Limb (tissue), 2 donors: Measurements from ENCODE around the gene TANC1.
A peak's percentile ranks its signal among the peaks of the same experiment; 100 is the strongest.

ENCODE experiments used
- DNase-seq, 2 donors: peaks; one replicate each; pipeline ENCODE4 v3.0.0-alpha.2; 2016; ENCODE audit errors: extremely low spot score in 2 of 2

Gene TANC1

DNA sequence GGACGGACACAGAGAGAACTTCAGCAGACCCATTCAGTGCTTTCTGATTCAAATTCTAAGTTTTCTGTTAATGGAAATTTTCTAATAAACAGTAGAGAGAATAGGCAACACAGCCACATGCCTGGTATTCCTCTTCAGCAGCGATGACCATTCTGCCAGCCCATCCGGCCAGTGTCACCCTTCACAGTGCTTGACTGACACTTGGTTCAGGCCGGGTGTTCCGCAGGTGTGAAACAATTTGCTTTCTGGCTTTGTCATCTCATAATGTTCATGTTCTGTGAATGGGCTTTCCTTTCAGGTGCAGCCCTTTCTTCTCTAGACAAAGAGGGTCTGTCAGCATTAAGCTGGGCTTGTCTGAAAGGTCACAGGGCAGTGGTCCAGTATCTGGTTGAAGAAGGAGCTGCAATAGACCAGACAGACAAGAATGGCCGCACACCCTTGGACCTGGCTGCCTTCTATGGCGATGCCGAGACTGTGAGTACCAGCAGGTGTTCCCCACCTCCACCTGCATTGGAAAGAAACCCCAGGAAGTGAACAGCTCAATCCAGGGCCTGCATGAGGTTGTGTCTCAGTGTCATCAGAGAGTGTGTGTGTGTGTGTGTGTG is 251.1 kb downstream of the TANC1 start:
- no peak for DNase-seq

DNA sequence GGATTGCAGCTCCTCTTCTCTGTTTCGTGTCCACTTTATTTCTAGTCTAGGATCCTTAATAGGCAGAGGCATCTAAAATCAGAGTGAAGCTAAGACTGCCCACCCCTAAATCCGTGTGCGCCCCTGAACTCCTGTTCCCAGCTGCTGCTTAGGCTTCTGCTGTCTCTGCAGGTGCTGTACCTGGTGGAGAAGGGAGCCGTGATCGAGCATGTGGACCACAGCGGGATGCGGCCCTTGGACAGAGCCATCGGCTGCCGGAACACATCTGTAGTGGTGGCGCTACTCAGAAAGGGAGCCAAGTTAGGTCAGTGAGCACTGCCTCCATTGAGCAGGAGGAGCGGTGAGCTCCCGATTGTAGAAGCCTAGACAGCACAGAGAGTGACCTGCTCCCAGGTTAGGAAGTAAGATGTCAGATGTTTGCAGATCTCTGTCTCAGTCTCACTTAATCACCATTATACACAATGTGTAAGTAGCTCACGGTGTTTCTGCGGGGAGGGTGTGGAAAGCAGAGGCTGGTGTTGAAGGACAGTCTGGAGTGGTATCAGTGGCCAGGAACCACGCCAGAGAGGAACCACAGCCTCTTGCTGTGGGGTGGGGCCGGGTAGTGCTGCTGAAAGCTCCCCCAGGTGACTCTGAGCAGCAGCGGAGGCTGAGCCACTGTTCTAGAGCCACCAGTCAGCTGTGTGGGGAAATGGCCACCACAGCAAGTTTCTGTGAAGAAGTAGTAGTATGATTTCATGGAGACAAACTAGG is 255.8 kb downstream of the TANC1 start:
- no peak for DNase-seq

DNA sequence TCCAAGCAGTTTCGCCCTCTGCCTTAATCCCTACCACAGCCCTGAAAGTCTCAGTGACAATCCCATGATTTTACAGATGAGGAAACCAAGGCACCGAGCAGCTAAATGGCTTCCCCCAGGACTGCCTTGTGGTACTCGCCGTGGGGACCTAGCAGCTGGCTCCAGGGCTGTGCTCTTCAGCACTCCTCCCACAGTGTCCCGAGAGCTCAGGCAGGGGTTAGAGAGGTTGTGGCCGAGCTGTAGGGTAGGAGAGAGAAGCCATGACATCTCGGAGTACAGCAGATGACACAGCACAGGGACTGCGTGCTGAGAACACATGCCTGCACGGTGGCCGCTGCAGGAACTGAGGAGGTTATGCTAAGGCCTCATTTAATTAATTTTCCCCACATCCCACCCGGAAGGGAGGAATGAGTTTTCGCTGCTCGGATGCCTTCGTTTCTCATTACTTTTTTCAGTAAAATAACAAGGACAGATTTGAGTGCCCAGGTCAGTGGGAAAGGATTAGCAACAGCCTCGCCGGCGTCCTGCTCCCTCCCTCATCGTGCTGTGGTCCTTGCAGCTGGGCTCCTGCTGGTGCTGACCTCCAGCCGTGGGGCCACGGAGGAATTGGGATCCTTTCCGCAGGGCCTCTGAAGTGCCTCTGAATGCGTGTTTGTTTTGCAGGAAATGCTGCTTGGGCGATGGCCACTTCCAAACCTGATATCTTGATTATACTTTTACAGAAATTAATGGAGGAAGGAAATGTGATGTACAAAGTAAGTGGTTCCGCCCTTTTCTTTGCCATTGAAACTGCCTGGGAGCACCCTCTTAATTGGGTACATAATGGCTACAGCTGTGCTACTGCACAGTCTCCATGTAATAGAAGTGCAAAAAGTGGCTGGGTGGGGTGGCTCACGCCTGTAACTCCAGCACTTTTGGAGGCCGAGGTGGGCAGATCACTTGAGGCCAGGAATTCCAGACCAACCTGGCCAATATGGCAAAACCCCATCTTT is 256.9 kb downstream of the TANC1 start:
- DNase-seq, result no peak

DNA sequence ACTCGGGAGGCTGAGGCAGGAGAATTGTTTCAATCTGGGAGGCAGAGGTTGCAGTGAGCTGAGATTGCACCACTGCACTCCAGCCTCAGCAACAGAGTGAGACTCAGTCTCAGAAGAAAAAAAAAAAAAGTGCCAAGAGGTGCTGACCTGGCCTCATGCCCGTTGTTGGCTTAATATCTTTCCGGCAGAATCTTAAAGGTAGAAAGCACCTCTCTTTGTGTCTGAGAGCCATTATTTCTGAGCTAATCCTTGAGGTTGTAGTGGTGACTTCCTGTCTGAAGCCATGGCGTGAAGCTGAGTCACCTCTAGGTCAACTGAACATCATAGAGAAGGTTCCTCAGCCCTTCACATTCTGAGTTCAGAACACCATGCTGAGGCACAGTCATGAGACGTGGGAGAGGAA is 257.6 kb downstream of the TANC1 start:
- no peak for DNase-seq

DNA sequence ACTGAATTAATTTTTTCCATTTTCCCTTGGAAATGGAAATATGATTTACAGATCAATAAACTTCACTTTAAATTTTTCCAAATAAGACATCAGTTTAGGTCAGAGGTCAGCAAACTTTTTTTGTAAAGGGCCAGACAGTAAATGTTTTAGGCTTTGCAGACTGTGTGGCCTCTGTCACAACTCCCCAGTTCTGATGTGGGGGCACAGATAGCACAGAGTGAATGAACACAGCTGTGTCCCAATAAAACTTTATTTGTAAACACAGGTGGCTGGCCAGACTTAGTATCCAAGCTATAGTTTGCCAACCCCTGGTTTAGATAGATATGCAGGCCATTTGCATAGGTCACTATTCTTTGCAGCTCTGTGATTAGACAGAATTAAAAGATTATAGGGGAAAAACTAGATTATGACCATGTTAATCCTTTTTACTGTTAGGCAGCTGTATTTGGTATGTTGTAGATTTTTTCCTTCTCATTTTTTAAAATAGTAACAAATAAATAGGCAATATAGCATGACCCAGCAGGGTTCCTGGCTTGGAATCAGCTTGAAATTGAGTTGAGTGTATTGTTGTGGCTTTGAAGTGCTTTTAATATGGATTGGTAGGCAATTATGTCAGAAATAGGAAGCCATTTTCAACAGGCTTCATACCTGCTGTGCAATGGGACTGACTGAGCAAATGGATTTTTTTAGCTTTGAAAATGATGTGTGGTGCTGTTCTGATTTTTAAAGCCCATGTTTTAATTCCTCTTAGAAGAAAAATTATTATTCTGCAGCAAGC is 258.4 kb downstream of the TANC1 start:
- DNase-seq, result no peak

DNA sequence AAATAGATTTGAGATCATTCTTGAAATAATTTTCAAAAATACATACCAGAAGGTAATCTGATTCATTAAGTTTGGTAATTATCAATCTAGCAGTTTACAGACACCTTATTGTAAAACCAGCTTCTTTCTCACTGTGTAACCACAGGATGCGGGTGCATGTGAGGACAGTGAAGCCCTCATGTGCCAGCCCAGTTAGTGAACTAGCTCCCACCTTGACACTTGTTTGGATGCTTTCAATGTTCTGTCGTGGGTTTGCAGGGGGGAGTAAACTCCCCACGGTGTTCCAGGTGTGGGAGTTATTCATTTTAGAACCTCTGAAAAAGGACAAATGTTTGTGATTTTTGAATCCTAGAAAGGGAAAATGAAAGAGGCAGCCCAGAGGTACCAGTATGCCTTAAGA is 259.0 kb downstream of the TANC1 start:
- DNase-seq, result no peak

DNA sequence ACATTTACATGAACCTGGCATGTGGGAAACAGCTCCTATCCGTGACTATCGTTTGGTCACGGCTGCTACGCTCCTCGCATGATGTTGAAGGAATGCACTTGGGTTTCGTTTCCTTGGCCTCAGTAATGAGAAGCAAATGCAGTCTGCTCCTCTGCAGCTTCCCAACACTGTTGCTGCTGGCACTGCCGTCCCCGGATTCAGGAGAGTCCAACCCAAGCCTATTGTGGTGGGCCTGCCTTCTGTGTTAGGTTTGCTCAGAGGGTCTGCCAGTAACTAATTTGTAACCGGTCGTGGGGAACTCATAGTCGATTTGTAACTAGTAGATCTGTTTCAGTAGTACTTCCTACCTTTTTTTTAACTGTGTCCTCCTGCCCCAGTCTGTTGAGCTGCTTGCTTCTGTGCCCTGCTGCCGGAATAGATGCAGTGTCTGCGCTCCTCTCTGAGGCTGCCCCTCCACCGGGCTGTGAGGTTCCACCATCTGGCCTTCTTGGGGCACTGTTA is 259.7 kb downstream of the TANC1 start:
- peak; percentile 51 to 52 for DNase-seq

DNA sequence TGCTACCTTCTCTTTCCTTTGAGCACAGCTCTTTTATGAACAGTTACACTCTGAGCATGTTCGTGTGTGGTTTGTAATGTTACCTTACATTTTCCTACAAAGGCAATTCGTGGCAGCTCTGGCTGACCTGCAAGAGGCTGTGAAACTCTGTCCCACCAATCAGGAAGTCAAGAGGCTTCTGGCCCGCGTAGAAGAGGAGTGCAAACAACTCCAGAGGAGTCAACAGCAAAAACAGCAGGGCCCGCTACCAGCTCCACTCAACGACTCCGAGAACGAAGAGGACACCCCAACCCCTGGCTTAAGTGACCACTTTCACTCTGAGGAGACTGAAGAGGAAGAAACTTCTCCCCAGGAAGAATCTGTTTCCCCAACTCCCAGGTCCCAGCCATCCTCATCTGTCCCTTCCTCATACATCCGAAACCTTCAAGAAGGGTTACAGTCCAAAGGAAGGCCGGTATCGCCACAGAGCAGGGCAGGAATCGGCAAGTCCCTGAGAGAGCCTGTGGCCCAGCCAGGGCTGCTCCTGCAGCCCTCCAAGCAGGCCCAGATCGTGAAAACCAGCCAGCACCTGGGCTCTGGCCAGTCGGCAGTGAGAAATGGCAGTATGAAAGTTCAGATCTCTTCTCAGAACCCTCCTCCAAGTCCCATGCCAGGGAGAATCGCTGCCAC is 261.2 kb downstream of the TANC1 start:
- no peak for DNase-seq

DNA sequence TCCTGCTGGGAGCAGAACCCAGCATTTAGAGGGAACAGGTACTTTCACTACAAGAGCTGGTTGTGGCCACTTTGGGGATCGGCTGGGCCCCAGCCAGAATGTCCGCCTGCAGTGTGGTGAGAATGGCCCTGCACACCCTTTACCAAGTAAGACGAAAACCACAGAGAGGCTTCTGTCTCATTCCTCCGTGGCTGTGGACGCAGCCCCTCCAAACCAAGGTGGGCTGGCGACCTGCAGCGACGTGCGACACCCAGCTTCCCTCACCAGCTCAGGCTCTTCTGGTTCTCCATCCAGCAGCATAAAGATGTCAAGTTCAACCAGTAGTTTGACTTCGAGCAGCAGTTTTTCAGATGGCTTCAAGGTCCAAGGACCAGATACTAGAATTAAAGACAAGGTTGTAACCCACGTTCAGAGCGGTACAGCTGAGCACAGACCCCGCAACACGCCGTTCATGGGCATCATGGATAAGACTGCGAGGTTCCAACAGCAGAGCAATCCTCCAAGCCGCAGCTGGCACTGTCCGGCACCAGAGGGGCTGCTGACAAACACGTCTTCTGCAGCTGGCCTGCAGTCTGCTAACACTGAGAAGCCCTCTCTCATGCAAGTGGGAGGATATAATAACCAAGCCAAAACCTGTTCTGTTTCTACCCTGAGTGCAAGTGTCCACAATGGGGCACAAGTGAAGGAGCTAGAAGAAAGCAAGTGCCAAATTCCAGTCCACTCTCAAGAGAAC is 261.9 kb downstream of the TANC1 start:
- no peak for DNase-seq

DNA sequence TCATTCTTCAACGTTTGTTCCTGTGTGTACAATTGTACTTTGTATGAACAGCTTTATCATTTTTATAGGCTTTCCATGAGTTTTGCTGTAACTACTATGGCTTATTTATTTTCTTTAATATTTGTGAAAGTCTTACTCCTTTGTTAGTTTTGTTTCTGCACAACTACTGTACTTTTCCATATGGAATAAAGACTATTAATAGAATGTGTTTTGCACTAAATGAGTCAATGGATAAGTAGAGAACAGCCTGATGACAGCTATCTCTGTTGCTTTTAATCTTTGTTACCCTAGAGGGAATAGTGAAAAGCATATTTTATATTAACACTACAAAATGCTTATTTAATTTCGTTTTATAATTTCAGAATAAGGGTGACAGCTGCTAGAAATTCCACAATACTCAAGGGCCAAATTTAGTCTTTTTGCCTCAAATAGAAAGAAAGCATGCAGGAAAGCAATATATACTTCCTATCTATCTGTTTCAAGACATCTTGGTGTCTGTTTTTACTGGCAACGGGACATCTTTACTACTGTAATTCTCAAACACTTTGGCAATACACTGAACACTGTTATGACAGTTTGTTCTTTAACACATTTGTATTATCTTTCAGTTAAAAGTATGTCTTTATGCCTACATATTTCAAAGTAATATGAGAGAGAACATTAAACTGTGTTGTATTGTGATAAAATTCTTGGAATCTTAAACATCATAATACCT is 264.2 kb downstream of the TANC1 start:
- no peak for DNase-seq

DNA sequence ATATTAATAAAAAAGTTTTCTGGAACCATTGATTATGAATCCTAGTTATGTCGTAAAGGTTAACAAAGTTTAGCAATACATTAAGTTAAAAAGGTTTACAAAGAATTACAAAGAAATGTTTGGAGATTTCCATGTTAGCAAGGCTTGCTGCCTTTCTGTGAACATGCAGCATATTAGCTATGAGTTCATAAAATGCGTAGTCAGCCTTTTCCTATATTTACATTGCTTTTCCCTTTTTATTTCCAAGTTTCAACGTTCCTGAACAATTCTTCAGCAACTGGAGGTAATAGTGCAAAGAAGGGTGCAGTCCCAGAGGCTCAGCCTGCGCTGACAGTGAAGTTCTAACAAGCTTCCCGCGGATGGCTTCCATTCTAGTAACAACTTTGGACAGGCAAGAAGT is 266.4 kb downstream of the TANC1 start:
- no peak for DNase-seq

DNA sequence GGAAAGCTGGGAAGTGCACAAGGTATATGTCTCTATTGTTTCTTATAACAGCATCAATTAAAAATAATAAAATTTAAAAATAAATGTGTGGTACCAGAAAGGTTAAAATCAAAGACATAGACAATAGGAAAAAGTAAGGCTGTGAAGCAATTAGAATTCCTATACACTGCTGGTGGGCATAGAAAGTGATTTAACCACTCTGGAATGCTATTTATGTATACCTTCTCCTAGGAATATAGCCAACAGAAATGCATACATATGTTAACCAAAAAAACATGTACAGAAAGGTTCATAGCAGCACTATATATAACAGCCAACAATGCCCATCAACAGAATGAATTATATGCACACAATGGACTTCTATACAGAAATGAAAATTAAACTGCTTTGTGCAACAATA is 275.1 kb downstream of the TANC1 start:
- DNase-seq, result no peak

DNA sequence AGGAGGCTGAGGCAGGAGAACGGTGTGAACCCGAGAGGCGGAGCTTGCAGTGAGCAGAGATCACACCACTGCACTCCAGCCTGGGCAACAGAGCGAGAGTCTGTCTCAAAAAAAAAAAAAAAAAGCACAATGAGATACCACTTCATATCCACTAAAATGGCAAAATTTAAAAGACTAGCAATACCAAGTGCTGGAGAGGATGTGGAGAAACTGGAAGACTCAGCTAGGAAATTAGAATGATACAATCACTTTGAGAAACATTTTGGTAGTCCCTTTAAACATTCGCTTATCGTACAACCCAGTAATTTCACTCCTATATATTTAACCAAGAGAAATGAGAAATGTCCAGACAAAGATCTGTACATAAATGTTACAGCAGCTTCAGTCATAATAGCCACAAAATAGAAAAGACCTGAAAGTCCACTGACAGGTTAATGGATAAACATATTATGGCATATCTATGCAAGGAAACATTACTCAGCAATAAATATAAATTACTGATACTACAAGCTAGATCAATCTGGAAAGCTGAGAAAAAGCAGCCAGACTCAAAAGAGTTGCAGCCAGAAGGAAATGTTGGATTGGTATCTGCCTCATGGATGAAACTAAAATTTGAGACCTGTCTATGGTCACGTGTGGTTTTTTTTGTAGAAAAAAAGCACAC is 278.0 kb downstream of the TANC1 start:
- DNase-seq, result no peak

DNA sequence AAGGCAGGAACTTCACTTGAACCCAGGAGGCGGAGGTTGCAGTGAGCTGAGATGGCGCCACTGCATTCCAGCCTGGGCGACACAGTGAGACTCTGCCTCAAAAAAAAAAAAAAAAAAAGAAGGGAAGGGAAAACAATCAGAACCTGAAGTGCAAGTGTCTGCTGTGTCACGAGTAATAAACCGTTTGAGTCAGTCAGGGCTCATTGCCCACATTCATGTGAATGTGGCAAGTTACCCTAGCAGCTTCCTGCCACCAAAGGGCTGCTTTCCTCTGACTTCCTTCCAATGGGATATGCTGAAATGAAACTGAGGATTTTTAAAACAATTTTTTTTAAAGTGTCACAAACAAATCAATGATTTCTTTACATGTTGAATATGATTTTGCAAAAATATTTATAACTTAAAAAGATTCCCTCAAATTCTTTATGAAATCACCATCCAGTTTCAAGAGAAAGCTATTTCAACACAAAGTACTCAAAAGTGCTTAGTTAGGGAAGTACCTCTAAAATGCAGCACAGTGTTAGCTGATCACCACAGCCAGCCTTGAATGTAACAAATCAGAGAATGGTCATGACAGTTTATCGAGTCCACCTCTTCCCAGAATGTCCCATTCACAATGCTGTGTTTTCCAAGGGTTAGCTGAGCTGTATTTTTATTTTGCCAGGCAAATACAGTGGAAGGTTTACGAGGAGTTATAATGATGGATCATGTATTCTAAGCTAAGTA is 281.7 kb downstream of the TANC1 start:
- no peak for DNase-seq

DNA sequence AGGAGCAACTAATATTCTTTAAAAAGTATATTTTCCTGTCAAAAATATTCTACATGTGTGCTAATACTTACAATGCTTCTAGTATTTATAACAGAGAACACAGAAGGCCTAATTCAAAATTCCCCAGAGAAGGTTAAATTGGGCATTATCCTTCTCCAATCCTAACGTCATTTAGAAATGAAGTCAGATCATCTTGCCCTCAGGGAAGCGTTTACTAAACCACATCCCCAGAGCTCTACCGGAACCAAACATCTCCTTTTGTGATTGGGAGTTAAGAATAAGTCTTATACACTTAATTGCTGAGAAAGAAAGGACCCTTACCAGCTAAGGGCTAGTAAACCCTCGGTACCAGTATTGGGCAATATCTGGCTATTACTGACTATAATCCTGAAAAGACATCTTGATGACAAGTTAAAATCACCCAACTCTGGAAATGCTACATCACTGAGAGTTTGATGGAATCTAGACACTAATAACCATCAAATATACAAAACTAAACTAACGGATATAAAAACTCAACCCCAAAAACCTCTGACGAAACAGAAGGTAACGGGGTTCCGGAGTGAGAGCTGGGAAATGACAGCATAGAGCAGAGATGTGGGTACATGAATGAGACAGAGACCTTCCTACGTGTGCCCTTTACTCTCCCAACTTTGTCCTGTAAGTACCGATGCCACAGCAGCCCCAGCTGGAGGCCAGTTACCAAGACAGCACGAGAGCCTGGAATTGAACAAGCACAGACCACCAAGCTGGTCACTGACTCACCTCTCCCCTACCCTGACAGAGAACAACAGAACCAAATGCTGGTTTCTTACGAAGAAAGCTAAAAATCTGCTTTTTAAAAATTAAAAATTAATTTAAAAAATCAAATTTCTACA is 283.1 kb downstream of the TANC1 start:
- DNase-seq, result no peak

DNA sequence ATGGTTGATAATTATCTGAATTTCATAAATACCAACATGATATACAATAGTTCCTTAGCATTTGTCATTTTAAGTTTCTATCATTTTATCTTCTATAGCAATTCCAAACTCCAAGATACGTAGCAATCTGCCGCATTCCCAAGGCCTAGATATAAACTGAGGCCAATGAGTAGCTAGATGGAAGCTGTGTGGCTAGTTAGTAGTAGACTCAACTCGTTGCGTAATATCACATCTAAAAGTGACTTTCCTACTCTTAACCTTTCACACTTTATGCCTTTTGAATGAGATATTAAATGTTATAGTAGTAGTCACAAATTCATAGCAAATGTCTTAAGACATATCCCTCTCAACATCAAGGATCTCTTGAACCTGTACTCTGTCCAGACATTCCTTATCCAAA is 284.5 kb downstream of the TANC1 start:
- no peak for DNase-seq

DNA sequence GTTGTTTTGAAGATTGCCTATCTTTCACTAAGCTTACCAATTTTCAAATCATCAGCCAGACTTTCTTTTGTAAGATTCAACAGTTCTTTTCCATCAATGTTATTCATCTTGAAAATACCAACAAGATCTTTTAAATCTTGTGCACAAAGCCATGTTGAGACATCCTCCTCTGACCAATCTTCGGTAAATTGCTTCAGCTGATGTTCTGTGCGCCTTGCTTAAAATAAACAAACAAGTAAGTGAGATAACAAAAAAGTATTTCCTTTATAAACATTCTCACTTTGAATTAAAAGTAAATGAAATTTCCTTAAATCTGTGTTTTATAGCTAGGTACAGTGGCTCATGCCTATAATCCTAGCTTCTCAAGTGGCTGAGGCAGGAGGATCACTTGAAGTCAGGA is 287.7 kb downstream of the TANC1 start:
- no peak for DNase-seq
